Naive thymus-derived CD4-positive, alpha-beta T cell (primary cell): Measurements from ENCODE around the gene SKOR1. TPM values are rescaled to one million over a fixed set of nuclear protein-coding genes. Genes with fewer than 3 reads are reported as not detected.
A peak's percentile ranks its signal among the peaks of the same experiment; 100 is the strongest.

ENCODE experiments used
- ATAC-seq: fragments of 150-1000 bp; cut with Tn5 transposase; 2 replicates; pipeline ENCODE4 v1.10.0; 2021; ENCODE audit warnings: mild to moderate bottlenecking, moderate library complexity
- CTCF ChIA-PET: fragments of 350-600 bp; sonication (Branson Sonifier 250); formaldehyde crosslinking; loops from one replicate; lab custom pipeline; 2021; ENCODE audit warnings: antibody characterized with exemption; lab: Charles Lee
- POLR2A ChIA-PET: fragments of 350-600 bp; sonication (Branson Sonifier 250); formaldehyde crosslinking; loops from one replicate; lab custom pipeline; 2021; ENCODE audit warnings: antibody characterized with exemption, inconsistent platforms; lab: Charles Lee
- DNase-seq, 9 donors: peaks; one replicate each; pipeline versions ENCODE4 v3.0.0 to v3.0.0-alpha.2; 2020 to 2022; ENCODE audit warnings: mixed read lengths in 1 of 9
- H3K27ac ChIP-seq: one replicate; pipeline ENCODE4 v1.7.0; 2013; ENCODE audit warnings: mild to moderate bottlenecking, low read depth, low read length, moderate library complexity
- H3K27me3 ChIP-seq, 2 donors: one replicate each; pipeline ENCODE4 v1.7.0; 2013; ENCODE audit warnings: low read length in 2 of 2, mild to moderate bottlenecking in 2 of 2, moderate library complexity in 2 of 2; ENCODE audit not compliant: control insufficient read depth in 2 of 2, insufficient read depth in 2 of 2
- H3K36me3 ChIP-seq, 3 experiments: 1 replicate in 2 of 3; 2 replicates in 1 of 3; pipeline ENCODE4 v1.7.0; 2013; ENCODE audit warnings: low read length in 3 of 3, mild to moderate bottlenecking in 3 of 3, moderate library complexity in 1 of 3; ENCODE audit not compliant: insufficient read depth in 3 of 3, control insufficient read depth in 2 of 3
- H3K4me1 ChIP-seq, 2 donors: one replicate each; pipeline ENCODE4 v1.7.0; 2013; ENCODE audit warnings: low read length in 2 of 2, mild to moderate bottlenecking in 2 of 2, moderate library complexity in 1 of 2; ENCODE audit not compliant: control insufficient read depth in 2 of 2, insufficient read depth in 2 of 2
- H3K4me3 ChIP-seq: 2 replicates; pipeline ENCODE4 v1.7.0; 2013; ENCODE audit warnings: mild to moderate bottlenecking, low read length
- H3K9me3 ChIP-seq, 3 experiments: 1 replicate in 2 of 3; 2 replicates in 1 of 3; pipeline ENCODE4 v1.7.0; 2013; ENCODE audit warnings: low read length in 3 of 3; ENCODE audit not compliant: control insufficient read depth in 2 of 3
- H3K27ac Mint-ChIP-seq, 9 donors: one replicate each; pipeline ENCODE4 v1.8.0; 2020 to 2022; ENCODE audit warnings: mixed read lengths in 9 of 9, mild to moderate bottlenecking in 8 of 9, moderate library complexity in 5 of 9, inconsistent platforms in 2 of 9
- H3K27me3 Mint-ChIP-seq, 5 donors: one replicate each; pipeline ENCODE4 v1.8.0; 2021 to 2022; ENCODE audit warnings: mixed read lengths in 5 of 5, mild to moderate bottlenecking in 1 of 5
- H3K36me3 Mint-ChIP-seq, 5 donors: one replicate each; pipeline ENCODE4 v1.8.0; 2020 to 2022; ENCODE audit warnings: mixed read lengths in 5 of 5, mild to moderate bottlenecking in 3 of 5, inconsistent platforms in 1 of 5
- H3K4me1 Mint-ChIP-seq, 7 donors: one replicate each; pipeline ENCODE4 v1.8.0; 2020 to 2022; ENCODE audit warnings: mixed read lengths in 7 of 7, mild to moderate bottlenecking in 3 of 7, inconsistent platforms in 1 of 7
- H3K4me3 Mint-ChIP-seq, 10 donors: one replicate each; pipeline ENCODE4 v1.8.0; 2020 to 2022; ENCODE audit warnings: mild to moderate bottlenecking in 10 of 10, mixed read lengths in 10 of 10, moderate library complexity in 6 of 10, inconsistent platforms in 2 of 10
- H3K9me3 Mint-ChIP-seq, 11 donors: one replicate each; pipeline ENCODE4 v1.8.0; 2020 to 2022; ENCODE audit warnings: mixed read lengths in 11 of 11, mild to moderate bottlenecking in 4 of 11, inconsistent platforms in 1 of 11, moderate library complexity in 1 of 11
- intact Hi-C, 2 donors: fragments of 100-400 bp; cut with micrococcal nuclease; formaldehyde crosslinking; loops; one replicate each; pipeline ENCODE4 v1.15.1; 2023
- polyA plus RNA-seq, 2 donors: library from polyadenylated mRNA; unstranded; fragments of 300-500 nt; fragmentation: Illumina TruSeq; gene quantifications; one replicate each; pipeline ENCODE4 v1.2.3, GENCODE V29; 2021
- total RNA-seq, 6 experiments: library from RNA in 5 of 6; stranded (reverse) in 5 of 6; gene quantifications; 1 replicate in 5 of 6; 2 replicates in 1 of 6; pipeline ENCODE4 v1.2.3 and lab custom pipeline; 2021 to 2026

The SKOR1 gene
- total and polyA plus RNA-seq, 7 experiments from 2014 or later = 0.34 to 2.4 (median 0.62) TPM; not detected in 2

DNA sequence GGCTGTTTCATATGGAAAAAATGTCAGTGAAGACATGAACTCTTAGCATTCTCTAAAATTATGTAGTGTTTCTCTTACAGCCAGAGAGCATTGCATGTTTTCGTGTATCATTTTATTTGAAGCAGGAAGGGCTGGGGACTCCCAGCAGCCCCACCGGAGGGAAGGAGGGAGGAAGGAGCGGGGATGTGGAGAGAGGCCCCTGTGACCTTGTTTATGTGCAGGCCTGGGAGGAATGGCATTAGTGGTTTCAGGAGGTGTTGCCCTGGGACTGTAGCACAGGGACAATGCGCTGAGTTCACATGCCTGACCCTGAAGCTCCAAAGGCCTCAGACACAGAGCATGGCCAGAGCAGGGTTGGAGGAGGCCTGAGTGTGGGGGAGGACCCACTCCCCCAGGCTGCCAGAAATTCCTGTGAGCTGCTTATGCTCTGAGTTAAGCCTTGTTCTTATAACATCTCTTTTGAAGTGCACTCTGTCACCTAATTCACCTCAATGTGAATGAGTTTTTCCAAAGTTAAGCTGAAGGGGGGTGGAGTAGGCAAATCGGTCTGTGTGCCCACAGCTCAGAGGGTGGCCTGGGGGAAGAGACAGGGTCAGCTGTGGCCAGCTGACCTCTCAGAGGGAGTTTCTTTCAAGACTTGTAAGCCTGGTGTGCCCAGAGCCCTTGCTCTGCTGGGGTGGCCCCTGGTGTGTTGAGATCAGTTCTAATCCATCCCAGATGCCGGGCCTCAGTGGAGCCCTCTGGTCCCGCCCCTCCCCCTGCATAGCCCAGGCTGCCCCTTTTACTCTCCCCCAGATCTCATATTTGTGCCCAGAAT lies 18.5 kb downstream of the SKOR1 start:
- Histone ChIP-seq H3K27ac (no peak overlapping the region), H3K4me3 (no peak overlapping the region), H3K27me3 (no peaks in the 10 kb centered on the region), H3K36me3 (peaks cover 0 to 3% (median 0%) of the 10 kb centered on the region in 3 experiments), H3K4me1 (peaks cover 2 to 5% of the 10 kb centered on the region in 2 donors), H3K9me3 (no peaks in the 10 kb centered on the region)
- no peak for DNase-seq
- Mint-ChIP-seq H3K9me3 (peaks cover 0 to 6% (median 0%) of the 10 kb centered on the region in 11 donors), H3K4me3 (no peak overlapping the region), H3K4me1 (peaks cover 8 to 22% (median 18%) of the 10 kb centered on the region in 7 donors), H3K36me3 (no peaks in the 10 kb centered on the region), H3K27me3 (peaks cover 0 to 21% (median 3%) of the 10 kb centered on the region in 5 donors), H3K27ac (peak overlapping the region in 2 of 9 donors; percentile 31 to 36)
- intact Hi-C loops = no loop called here
- no peak for ATAC-seq
- CTCF ChIA-PET = interaction anchor here (1.6 kb wide), 1 partner anchor 387 kb away, joined by 4 read pairs; no protein-coding TSS in a partner anchor
- POLR2A ChIA-PET = no interaction called here

DNA sequence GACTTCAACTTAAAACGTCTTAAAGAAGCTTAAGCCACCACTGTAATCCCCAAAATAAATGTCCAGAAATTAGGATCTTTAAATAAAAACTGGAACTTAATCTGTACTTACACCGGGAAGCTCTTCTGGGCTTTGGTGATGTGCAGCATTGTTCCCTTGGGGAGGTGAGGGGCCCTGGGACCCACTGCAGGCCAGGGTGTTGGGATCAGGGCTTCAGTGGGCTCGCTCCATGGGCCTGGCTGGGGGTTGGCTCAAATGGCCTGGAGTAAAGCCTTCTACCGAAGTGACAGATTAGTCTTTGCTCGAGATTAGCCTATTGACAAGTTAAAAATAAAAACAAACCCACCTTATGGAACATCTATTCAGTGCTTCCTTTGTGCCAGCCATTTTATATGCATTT lies 20.7 kb downstream of the SKOR1 start:
- POLR2A ChIA-PET = no interaction called here

DNA sequence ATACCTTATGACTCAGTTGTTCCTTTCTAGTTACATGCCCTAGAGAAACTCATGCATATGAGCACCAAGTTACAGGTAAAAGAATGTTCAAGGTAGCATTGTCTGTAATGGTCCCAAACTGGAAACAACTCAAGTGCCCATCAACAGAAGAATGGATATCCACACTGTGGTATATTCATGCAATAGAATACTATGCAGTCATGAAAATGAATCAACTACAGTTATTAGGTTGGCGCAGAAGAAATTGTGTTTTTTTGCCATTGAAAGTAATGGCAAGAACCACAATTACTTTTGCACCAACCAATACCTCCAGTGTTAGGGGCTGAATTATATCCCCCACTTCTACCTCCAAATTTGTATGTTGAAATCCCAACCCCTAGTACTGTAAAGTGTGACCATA lies 24.2 kb downstream of the SKOR1 start:
- no peak overlapping the region for H3K27ac ChIP-seq
- H3K9me3 ChIP-seq = no peaks in the 10 kb centered on the region
- no peaks in the 10 kb centered on the region for H3K4me1 ChIP-seq
- H3K27me3 Mint-ChIP-seq = peaks cover 0 to 22% (median 14%) of the 10 kb centered on the region in 5 donors
- no peak overlapping the region for H3K4me3 ChIP-seq
- no peak overlapping the region for H3K4me3 Mint-ChIP-seq
- peaks cover 0 to 4% (median 0%) of the 10 kb centered on the region in 5 donors for H3K36me3 Mint-ChIP-seq
- H3K36me3 ChIP-seq = no peaks in the 10 kb centered on the region
- H3K27ac Mint-ChIP-seq = no peak overlapping the region
- peaks cover 0 to 3% of the 10 kb centered on the region in 2 donors for H3K27me3 ChIP-seq
- intact Hi-C loops = no loop called here
- POLR2A ChIA-PET = no interaction called here
- H3K9me3 Mint-ChIP-seq = peaks cover 0 to 5% (median 0%) of the 10 kb centered on the region in 11 donors
- DNase-seq = no peak
- ATAC-seq = no peak
- CTCF ChIA-PET = no interaction called here
- peaks cover 0 to 4% (median 0%) of the 10 kb centered on the region in 7 donors for H3K4me1 Mint-ChIP-seq

More for the DNA sequence above, 20.7 kb downstream of the SKOR1 start:
- no peak for DNase-seq
- no peaks in the 10 kb centered on the region for H3K36me3 ChIP-seq
- no peak overlapping the region for H3K27ac ChIP-seq
- H3K27ac Mint-ChIP-seq = peak overlapping the region in 1 of 9 donors; percentile 23
- H3K4me3 Mint-ChIP-seq = no peak overlapping the region
- H3K36me3 Mint-ChIP-seq = no peaks in the 10 kb centered on the region
- H3K27me3 Mint-ChIP-seq = peaks cover 0 to 20% (median 9%) of the 10 kb centered on the region in 5 donors
- peaks cover 0 to 3% of the 10 kb centered on the region in 2 donors for H3K27me3 ChIP-seq
- peaks cover 0 to 5% (median 0%) of the 10 kb centered on the region in 11 donors for H3K9me3 Mint-ChIP-seq
- no peaks in the 10 kb centered on the region for H3K4me1 ChIP-seq
- H3K4me1 Mint-ChIP-seq = peaks cover 5 to 9% (median 7%) of the 10 kb centered on the region in 7 donors
- no peaks in the 10 kb centered on the region for H3K9me3 ChIP-seq
- intact Hi-C loops = no loop called here
- no peak overlapping the region for H3K4me3 ChIP-seq
- ATAC-seq = no peak
- CTCF ChIA-PET = no interaction called here

DNA sequence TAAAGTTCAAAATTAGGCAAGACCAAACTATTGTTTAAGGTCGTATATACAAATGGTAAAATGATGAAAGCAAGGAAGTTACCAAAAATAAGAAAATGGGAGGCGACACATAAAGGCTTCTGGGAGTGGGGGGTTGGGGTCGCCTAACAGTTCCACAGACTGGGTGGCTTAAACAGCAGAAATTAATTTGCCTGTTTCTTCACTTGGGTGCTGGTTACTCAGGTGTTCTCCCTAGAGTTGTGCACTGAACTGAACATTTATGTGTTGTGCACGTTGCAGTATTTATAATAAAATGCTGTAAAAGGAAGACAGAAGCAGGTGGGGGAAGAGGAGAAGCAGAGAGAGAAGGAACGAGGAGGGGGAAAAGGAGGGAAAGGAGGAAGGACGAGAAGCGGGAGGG lies 25.0 kb downstream of the SKOR1 start:
- H3K27me3 Mint-ChIP-seq = peaks cover 0 to 22% (median 14%) of the 10 kb centered on the region in 5 donors
- DNase-seq (no peak), ATAC-seq (no peak)
- H3K36me3 Mint-ChIP-seq = peaks cover 0 to 4% (median 0%) of the 10 kb centered on the region in 5 donors
- intact Hi-C loops = no loop called here
- no peaks in the 10 kb centered on the region for H3K9me3 ChIP-seq
- peaks cover 0 to 4% (median 0%) of the 10 kb centered on the region in 7 donors for H3K4me1 Mint-ChIP-seq
- H3K4me3 ChIP-seq = no peak overlapping the region
- no peaks in the 10 kb centered on the region for H3K36me3 ChIP-seq
- ChIA-PET CTCF (no interaction called here), POLR2A (no interaction called here)
- peaks cover 0 to 5% (median 0%) of the 10 kb centered on the region in 11 donors for H3K9me3 Mint-ChIP-seq
- H3K27ac ChIP-seq = no peak overlapping the region
- no peak overlapping the region for H3K27ac Mint-ChIP-seq
- peaks cover 0 to 3% of the 10 kb centered on the region in 2 donors for H3K27me3 ChIP-seq
- no peaks in the 10 kb centered on the region for H3K4me1 ChIP-seq
- no peak overlapping the region for H3K4me3 Mint-ChIP-seq

DNA sequence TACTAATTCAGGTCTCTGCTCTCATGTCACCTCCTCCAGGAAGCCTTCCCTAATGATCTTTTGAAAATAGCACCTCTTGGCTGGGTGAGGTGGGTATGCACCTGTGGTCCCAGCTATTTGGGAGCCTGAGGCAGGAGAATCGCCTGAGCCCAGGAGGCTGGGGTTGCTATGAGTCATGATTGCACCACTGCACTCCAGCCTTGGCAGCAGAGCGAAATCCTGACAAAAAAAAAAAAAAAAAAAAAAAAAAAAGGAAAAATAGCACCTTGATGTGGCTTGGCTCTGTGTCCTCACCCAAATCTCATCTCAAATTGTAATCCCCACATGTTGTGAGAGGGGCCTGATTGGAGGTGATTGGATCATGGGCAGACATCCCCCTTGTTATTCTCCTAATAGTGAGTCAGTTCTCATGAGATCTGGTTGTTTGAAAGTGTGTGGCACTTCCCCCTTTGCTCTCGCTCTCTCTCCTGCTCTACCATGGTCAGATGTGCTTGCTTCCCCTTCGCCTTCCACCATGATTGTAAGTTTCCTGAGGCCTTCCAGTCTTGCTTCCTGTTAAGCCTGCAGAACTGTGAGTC lies 25.8 kb downstream of the SKOR1 start:
- no peak overlapping the region for H3K4me3 ChIP-seq
- Mint-ChIP-seq H3K4me3 (no peak overlapping the region), H3K27me3 (peaks cover 0 to 22% (median 14%) of the 10 kb centered on the region in 5 donors), H3K9me3 (peaks cover 0 to 5% (median 0%) of the 10 kb centered on the region in 11 donors), H3K4me1 (peaks cover 0 to 4% (median 0%) of the 10 kb centered on the region in 7 donors), H3K36me3 (peaks cover 0 to 4% (median 0%) of the 10 kb centered on the region in 5 donors), H3K27ac (no peak overlapping the region)
- DNase-seq (no peak), ATAC-seq (peak; percentile 76)
- intact Hi-C loops = no loop called here
- no peak overlapping the region for H3K27ac ChIP-seq
- H3K27me3 ChIP-seq = peaks cover 0 to 3% of the 10 kb centered on the region in 2 donors
- no peaks in the 10 kb centered on the region for H3K9me3 ChIP-seq
- ChIA-PET CTCF (no interaction called here), POLR2A (no interaction called here)
- no peaks in the 10 kb centered on the region for H3K4me1 ChIP-seq
- no peaks in the 10 kb centered on the region for H3K36me3 ChIP-seq

DNA sequence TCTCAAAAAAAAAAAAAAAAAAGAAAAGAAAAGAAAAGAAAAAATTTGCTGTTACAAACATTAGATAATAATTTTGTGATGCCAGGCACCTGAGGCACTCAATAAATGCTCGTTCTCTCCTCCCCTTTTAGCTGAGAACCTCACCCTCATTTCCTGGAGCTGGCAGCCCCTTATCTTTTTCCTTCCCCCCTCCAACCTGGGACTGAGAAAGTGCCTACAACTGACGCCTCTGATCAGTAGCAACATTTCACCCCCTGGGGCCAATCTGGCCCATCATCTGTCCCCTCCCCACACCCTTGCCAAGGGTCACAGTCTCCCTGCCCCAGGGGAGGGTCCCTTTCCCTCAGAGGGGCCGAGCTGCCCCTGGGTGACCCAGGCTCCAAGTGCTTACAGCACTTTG lies 27.1 kb downstream of the SKOR1 start:
- CTCF ChIA-PET = no interaction called here
- Histone ChIP-seq H3K27ac (no peak overlapping the region), H3K27me3 (peaks cover 0 to 3% of the 10 kb centered on the region in 2 donors), H3K36me3 (no peaks in the 10 kb centered on the region), H3K4me3 (no peak overlapping the region), H3K4me1 (no peaks in the 10 kb centered on the region), H3K9me3 (no peaks in the 10 kb centered on the region)
- Mint-ChIP-seq H3K9me3 (peaks cover 0 to 5% (median 0%) of the 10 kb centered on the region in 11 donors), H3K4me3 (no peak overlapping the region), H3K4me1 (peaks cover 0 to 4% (median 0%) of the 10 kb centered on the region in 7 donors), H3K27ac (no peak overlapping the region), H3K27me3 (peaks cover 0 to 18% (median 14%) of the 10 kb centered on the region in 5 donors), H3K36me3 (peaks cover 0 to 4% (median 0%) of the 10 kb centered on the region in 5 donors)
- DNase-seq = no peak
- ATAC-seq = no peak
- POLR2A ChIA-PET = no interaction called here
- intact Hi-C loops = no loop called here
